Fibroblast of lung (primary cell): ENCODE data around the gene ITPR2. TPM values are rescaled to one million over a fixed set of nuclear protein-coding genes. Genes with fewer than 3 reads are reported as not detected.

Source experiments
- DNase-seq, 2 donors: peaks; one replicate each; pipeline versions ENCODE4 v3.0.0 to v3.0.0-alpha.2; 2010; ENCODE audit warnings: low read depth in 2 of 2
- H2AFZ ChIP-seq: 2 replicates; pipeline ENCODE4 v1.5.1; 2012; ENCODE audit warnings: low read length, control low read depth, inconsistent platforms
- H3K27ac ChIP-seq: 2 replicates; pipeline ENCODE4 v1.5.1; 2011; ENCODE audit warnings: low read length, control low read depth; ENCODE audit not compliant: insufficient read depth
- H3K27me3 ChIP-seq: 2 replicates; pipeline ENCODE4 v1.5.1; 2011; ENCODE audit warnings: mild to moderate bottlenecking, low read length; ENCODE audit not compliant: control insufficient read depth, insufficient read depth
- H3K36me3 ChIP-seq: 2 replicates; pipeline ENCODE4 v1.5.1; 2011; ENCODE audit warnings: low read length; ENCODE audit not compliant: control insufficient read depth, insufficient read depth
- H3K4me1 ChIP-seq: 2 replicates; pipeline ENCODE4 v1.5.1; 2011; ENCODE audit warnings: low read length; ENCODE audit not compliant: control insufficient read depth, insufficient read depth; ENCODE audit errors: extremely low read depth
- H3K4me2 ChIP-seq: 2 replicates; pipeline ENCODE4 v1.5.1; 2011; ENCODE audit warnings: low read length, control low read depth; ENCODE audit not compliant: insufficient read depth; ENCODE audit errors: extremely low read depth
- H3K4me3 ChIP-seq, 4 experiments: fragments of 200-600 bp in 1 of 4; sonication (generic) in 1 of 4; replicated peaks in 1 of 4; 2 replicates each; pipeline ENCODE4 v1.5.1; 2011 to 2016; ENCODE audit warnings: low read length in 4 of 4, low read depth in 3 of 4, mild to moderate bottlenecking in 3 of 4, control low read depth in 2 of 4, inconsistent platforms in 1 of 4, mixed read lengths in 1 of 4; ENCODE audit not compliant: insufficient read depth in 1 of 4; ENCODE audit errors: control extremely low read depth in 1 of 4
- H3K79me2 ChIP-seq: 2 replicates; pipeline ENCODE4 v1.5.1; 2012; ENCODE audit warnings: mild to moderate bottlenecking, low read length, inconsistent platforms; ENCODE audit not compliant: control insufficient read depth, insufficient read depth
- H3K9ac ChIP-seq: 2 replicates; pipeline ENCODE4 v1.5.1; 2011; ENCODE audit warnings: mild to moderate bottlenecking, low read length, control low read depth; ENCODE audit not compliant: insufficient read depth
- H3K9me3 ChIP-seq: 2 replicates; pipeline ENCODE4 v1.5.1; 2012; ENCODE audit warnings: low read depth, low read length; ENCODE audit not compliant: control insufficient read depth, insufficient read depth
- H4K20me1 ChIP-seq: 2 replicates; pipeline ENCODE4 v1.5.1; 2011; ENCODE audit warnings: low read length; ENCODE audit not compliant: control insufficient read depth, insufficient read depth; ENCODE audit errors: extremely low read depth
- EZH2 ChIP-seq: IDR thresholded peaks from 2 replicates; pipeline ENCODE4 v1.5.1; 2012; ENCODE audit warnings: low read length, control low read depth, mild to moderate bottlenecking; ENCODE audit errors: missing control alignments
- polyA plus RNA-seq, 2 donors: library from polyadenylated mRNA; depleted of rRNA in 1 of 2; stranded (reverse) in 1 of 2; unstranded in 1 of 2; fragments of >200 nt; gene quantifications; 2 replicates each; pipeline ENCODE4 v1.2.1, GENCODE V29; 2011 to 2012; ENCODE audit warnings: missing spikeins in 1 of 2
- total RNA-seq: library from RNA; depleted of rRNA; stranded (reverse); fragments of >200 nt; gene quantifications from 2 replicates; pipeline ENCODE4 v1.2.1, GENCODE V29; 2014
- TF ChIP-seq, protein P1 (sequence below), 2 donors: IDR thresholded peaks in 1 of 2; conservative IDR thresholded peaks in 1 of 2; 1 replicate in 1 of 2; 2 replicates in 1 of 2; pipeline ENCODE4 v1.5.1; 2011 to 2012; ENCODE audit warnings: low read length in 2 of 2, control low read depth in 1 of 2, inconsistent platforms in 1 of 2, low read depth in 1 of 2, mild to moderate bottlenecking in 1 of 2

The ITPR2 gene
- total and polyA plus RNA-seq, 2 donors (not counting 1 experiment from before 2014, with no cell fraction given), result 5.1 to 24.6 TPM

GRCh38 chr12:26576266-26576665, 256.7 kb downstream of the ITPR2 start:
- no peak overlapping the region for H3K9ac ChIP-seq
- no peaks in the 10 kb centered on the region for H4K20me1 ChIP-seq
- DNase-seq, result no peak
- no peaks in the 10 kb centered on the region for H3K9me3 ChIP-seq
- H3K4me2 ChIP-seq, result no peak overlapping the region
- no peaks in the 10 kb centered on the region for H3K4me1 ChIP-seq
- no peaks in the 10 kb centered on the region for H3K79me2 ChIP-seq
- H2AFZ ChIP-seq, result no peak overlapping the region
- H3K4me3 ChIP-seq, result no peak overlapping the region
- H3K27me3 ChIP-seq, result no peaks in the 10 kb centered on the region
- H3K27ac ChIP-seq, result no peak overlapping the region
- TF ChIP-seq, protein P1, sequence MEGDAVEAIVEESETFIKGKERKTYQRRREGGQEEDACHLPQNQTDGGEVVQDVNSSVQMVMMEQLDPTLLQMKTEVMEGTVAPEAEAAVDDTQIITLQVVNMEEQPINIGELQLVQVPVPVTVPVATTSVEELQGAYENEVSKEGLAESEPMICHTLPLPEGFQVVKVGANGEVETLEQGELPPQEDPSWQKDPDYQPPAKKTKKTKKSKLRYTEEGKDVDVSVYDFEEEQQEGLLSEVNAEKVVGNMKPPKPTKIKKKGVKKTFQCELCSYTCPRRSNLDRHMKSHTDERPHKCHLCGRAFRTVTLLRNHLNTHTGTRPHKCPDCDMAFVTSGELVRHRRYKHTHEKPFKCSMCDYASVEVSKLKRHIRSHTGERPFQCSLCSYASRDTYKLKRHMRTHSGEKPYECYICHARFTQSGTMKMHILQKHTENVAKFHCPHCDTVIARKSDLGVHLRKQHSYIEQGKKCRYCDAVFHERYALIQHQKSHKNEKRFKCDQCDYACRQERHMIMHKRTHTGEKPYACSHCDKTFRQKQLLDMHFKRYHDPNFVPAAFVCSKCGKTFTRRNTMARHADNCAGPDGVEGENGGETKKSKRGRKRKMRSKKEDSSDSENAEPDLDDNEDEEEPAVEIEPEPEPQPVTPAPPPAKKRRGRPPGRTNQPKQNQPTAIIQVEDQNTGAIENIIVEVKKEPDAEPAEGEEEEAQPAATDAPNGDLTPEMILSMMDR (conservative IDR thresholded peaks at IDR 0.05 in 1 of 2, IDR thresholded peaks at IDR 0.05 in 1 of 2; ENCODE audit: low read depth in 1 of 2, low read length in 2 of 2), result no peak
- no peak for TF ChIP-seq EZH2
- H3K36me3 ChIP-seq, result peaks cover 2% of the 10 kb centered on the region

GRCh38 chr12:26573225-26573909, 259.6 kb downstream of the ITPR2 start:
- H3K4me2 ChIP-seq, result no peak overlapping the region
- TF ChIP-seq EZH2, result no peak
- TF ChIP-seq, protein P1 (conservative IDR thresholded peaks at IDR 0.05 in 1 of 2, IDR thresholded peaks at IDR 0.05 in 1 of 2; ENCODE audit: low read depth in 1 of 2, low read length in 2 of 2), result no peak
- no peaks in the 10 kb centered on the region for H4K20me1 ChIP-seq
- no peaks in the 10 kb centered on the region for H3K4me1 ChIP-seq
- DNase-seq, result no peak
- H3K4me3 ChIP-seq, result no peak overlapping the region
- H3K36me3 ChIP-seq, result peaks cover 2% of the 10 kb centered on the region
- no peaks in the 10 kb centered on the region for H3K9me3 ChIP-seq
- H3K27me3 ChIP-seq, result no peaks in the 10 kb centered on the region
- no peaks in the 10 kb centered on the region for H3K79me2 ChIP-seq
- no peak overlapping the region for H2AFZ ChIP-seq
- no peak overlapping the region for H3K9ac ChIP-seq
- H3K27ac ChIP-seq, result no peak overlapping the region

GRCh38 chr12:26572137-26572536, 260.9 kb downstream of the ITPR2 start:
- Histone ChIP-seq H4K20me1 (no peaks in the 10 kb centered on the region), H3K9me3 (no peaks in the 10 kb centered on the region), H3K4me2 (no peak overlapping the region), H2AFZ (no peak overlapping the region), H3K4me1 (no peaks in the 10 kb centered on the region), H3K4me3 (no peak overlapping the region), H3K27me3 (no peaks in the 10 kb centered on the region), H3K36me3 (peaks cover 2% of the 10 kb centered on the region), H3K9ac (no peak overlapping the region), H3K27ac (no peak overlapping the region), H3K79me2 (no peaks in the 10 kb centered on the region)
- no peak for DNase-seq
- TF ChIP-seq, protein P1 (conservative IDR thresholded peaks at IDR 0.05 in 1 of 2, IDR thresholded peaks at IDR 0.05 in 1 of 2; ENCODE audit: low read depth in 1 of 2, low read length in 2 of 2), result no peak
- TF ChIP-seq EZH2, result no peak
